Adrenal gland (tissue), 12 donors: Measurements from ENCODE around the gene PTPRQ. TPM values are rescaled to one million over a fixed set of nuclear protein-coding genes. Genes with fewer than 3 reads are reported as not detected.
"Not testable (repeated sequence)": the region's sequence is repeated elsewhere in the genome, so short reads cannot be mapped to it uniquely, and the experiment has no call there.

Experiments used
- DNase-seq, 7 donors: peaks; one replicate each; pipeline ENCODE4 v3.0.0-alpha.2; 2019 to 2020
- H3K27ac ChIP-seq, 5 donors: fragments of 200-600 bp; sonication (generic) in 4 of 5; 1 replicate in 3 of 5; 2 replicates in 2 of 5; pipeline versions ENCODE4 v1.5.1 to v1.8.0; 2016 to 2020; ENCODE audit warnings: mild to moderate bottlenecking in 1 of 5
- H3K27me3 ChIP-seq: fragments of 200-600 bp; 2 replicates; pipeline ENCODE4 v1.8.0; 2021
- H3K36me3 ChIP-seq, 2 donors: fragments of 200-600 bp; replicated peaks in 1 of 2; 1 replicate in 1 of 2; 2 replicates in 1 of 2; pipeline versions ENCODE4 v1.5.1 to v1.8.0; 2018 to 2022
- H3K4me1 ChIP-seq, 2 donors: fragments of 200-600 bp; replicated peaks in 1 of 2; 1 replicate in 1 of 2; 2 replicates in 1 of 2; pipeline versions ENCODE4 v1.5.1 to v1.8.0; 2018 to 2021
- H3K4me3 ChIP-seq, 4 donors: fragments of 200-600 bp; sonication (generic) in 3 of 4; one replicate each; pipeline ENCODE4 v1.5.1; 2016 to 2018
- H3K9me3 ChIP-seq, 3 donors: fragments of 200-600 bp; sonication (generic) in 1 of 3; replicated peaks in 1 of 3; 1 replicate in 2 of 3; 2 replicates in 1 of 3; pipeline versions ENCODE4 v1.5.1 to v1.8.0; 2016 to 2021
- CTCF ChIP-seq, 6 experiments: fragments of 450-650 bp in 4 of 6; fragments of 200-600 bp in 2 of 6; sonication (generic) in 1 of 6; IDR thresholded peaks; 1 replicate in 5 of 6; 2 replicates in 1 of 6; pipeline versions ENCODE4 v1.5.1 to v1.8.0; 2016 to 2021; ENCODE audit warnings: antibody characterized with exemption in 6 of 6, mild to moderate bottlenecking in 2 of 6, moderate library complexity in 1 of 6
- POLR2A ChIP-seq, 2 donors: fragments of 450-650 bp; IDR thresholded peaks; one replicate each; pipeline ENCODE4 v1.6.1; 2017; ENCODE audit warnings: antibody characterized with exemption in 2 of 2, mild to moderate bottlenecking in 2 of 2, moderate library complexity in 1 of 2
- WGBS, 4 donors: extraction: QIAGEN DNeasy Blood & Tissue Kit in 2 of 4; methylation state at CpG; one replicate each; pipeline versions ENCODE4 v1.1.5 to v1.1.7; 2013 to 2017; 5-methylcytosine and 5-hydroxymethylcytosine counted together
- intact Hi-C, 2 donors: fragments of 100-400 bp; cut with DNase I; formaldehyde crosslinking; loops; one replicate each; pipeline versions ENCODE4 v1.14.1 to v1.15.0; 2022 to 2023
- polyA plus RNA-seq, 3 donors: library from polyadenylated mRNA; stranded (reverse); fragments of 200-250 nt in 2 of 3; fragments of 350-450 nt in 1 of 3; fragmentation: Illumina TruSeq in 1 of 3; extraction: RNeasy Lipid Tissue Mini Kit (QIAGEN cat#74804) in 1 of 3; gene quantifications; one replicate each; pipeline ENCODE4 v1.2.3, GENCODE V29; 2013 to 2014
- total RNA-seq, 9 donors: library from RNA; depleted of rRNA in 4 of 9; stranded (reverse); fragments of >200 nt in 4 of 9; fragments of 120-200 nt in 1 of 9; fragmentation: NEBNext Ultra II Directional in 1 of 9; extraction: Animal tissue kit (Norgen Biotek cat#: 25700) in 1 of 9; gene quantifications; one replicate each; pipeline versions ENCODE4 v1.1.0 to v1.2.4, GENCODE V29; 2013 to 2023
- donor health status: healthy with polysubstance abuse.
- donor health status: Bipolar disorder and iron deficiency.
- donor health status: DM: yes; HTN: yes; CAD: no.
- donor health status: DM: no; HTN: no; CAD: no.
- donor health status: DM: no; HTN: no; CAD: no.
- donor health status: DM: yes; HTN: yes; CAD: no.

The PTPRQ gene
- total and polyA plus RNA-seq, 12 donors: under 0.01 to 0.27 (median 0.13) TPM; not detected in 2

DNA sequence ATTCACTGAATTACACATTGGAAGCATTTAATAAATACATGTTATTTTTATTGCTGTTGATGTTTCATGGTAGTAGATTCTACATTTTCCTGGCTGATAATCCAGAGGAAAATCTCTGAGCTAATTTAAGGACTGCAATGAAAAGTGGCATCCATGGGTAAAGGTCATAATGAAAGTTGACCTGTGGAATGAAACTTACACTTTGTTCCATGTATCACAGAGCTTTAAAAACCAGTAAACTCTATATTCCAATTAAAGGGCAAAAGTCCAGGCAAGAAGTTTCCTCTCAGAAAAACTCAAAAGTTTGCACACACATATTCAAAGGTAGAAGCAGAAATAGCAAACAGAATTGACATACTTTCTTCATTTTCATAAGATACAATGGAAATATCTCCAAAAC lies 218.6 kb downstream of the PTPRQ start:
- no peak for DNase-seq
- H3K4me3 ChIP-seq: no peak overlapping the region
- intact Hi-C loops: no loop called here
- TF ChIP-seq POLR2A (IDR thresholded peaks at IDR 0.05) (no peak), CTCF (IDR thresholded peaks at IDR 0.05) (no peak)
- no peaks in the 10 kb centered on the region for H3K9me3 ChIP-seq
- H3K27me3 ChIP-seq: no peaks in the 10 kb centered on the region
- H3K36me3 ChIP-seq: no peaks in the 10 kb centered on the region
- H3K27ac ChIP-seq: no peak overlapping the region
- H3K4me1 ChIP-seq: no peaks in the 10 kb centered on the region

- Histone ChIP-seq H3K27ac (no peak overlapping the region), H3K27me3 (no peaks in the 10 kb centered on the region), H3K36me3 (no peaks in the 10 kb centered on the region), H3K4me3 (no peak overlapping the region), H3K4me1 (no peaks in the 10 kb centered on the region), H3K9me3 (no peaks in the 10 kb centered on the region)
- no peak for TF ChIP-seq POLR2A (IDR thresholded peaks at IDR 0.05)
- intact Hi-C loops: no loop called here
- DNase-seq: no peak
- WGBS, 4 donors: 63 to 71% (median 66%) methylated on average over 5 of the region's 5 CpGs
Measured at GRCh38 chr12:80670214-80670613, 226.2 kb downstream of the PTPRQ start.

- H3K36me3 ChIP-seq, H3K27me3 ChIP-seq, DNase-seq, H3K9me3 ChIP-seq, intact Hi-C loops, H3K27ac ChIP-seq, H3K4me1 ChIP-seq, H3K4me3 ChIP-seq: not testable (repeated sequence)
- WGBS, 4 donors: 88 to 95% (median 91%) methylated on average over 13 of the region's 13 CpGs
Measured at GRCh38 chr12:80676042-80676636, 232.1 kb downstream of the PTPRQ start.

DNA sequence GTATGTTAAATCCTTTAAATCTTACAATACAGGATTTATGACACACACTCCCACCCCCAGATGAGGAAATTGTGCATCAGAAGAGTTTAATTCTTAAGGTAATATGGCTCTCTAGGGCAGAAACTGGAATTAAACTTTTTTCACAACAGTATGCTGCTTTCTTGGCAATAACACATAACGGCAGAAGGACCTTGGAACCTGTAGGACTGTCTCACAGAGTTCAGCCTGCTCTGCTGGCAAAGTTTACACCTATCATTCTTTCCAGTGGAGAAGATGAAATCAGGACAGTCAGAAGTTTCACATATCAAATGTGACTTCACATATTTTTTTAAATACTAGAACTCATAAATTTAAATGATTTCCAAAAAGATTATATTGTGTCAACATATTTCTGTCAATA lies 232.8 kb downstream of the PTPRQ start:
- 44 to 51% (median 44%) methylated on average over 1 of the region's 1 CpG for WGBS, 4 donors
- Histone ChIP-seq H3K9me3 (peaks cover 0 to 7% (median 0%) of the 10 kb centered on the region in 3 donors), H3K36me3 (no peaks in the 10 kb centered on the region), H3K27ac (no peak overlapping the region), H3K4me1 (no peaks in the 10 kb centered on the region), H3K27me3 (no peaks in the 10 kb centered on the region), H3K4me3 (no peak overlapping the region)
- no peak for DNase-seq
- no peak for TF ChIP-seq POLR2A (IDR thresholded peaks at IDR 0.05)
- no peak for TF ChIP-seq CTCF (IDR thresholded peaks at IDR 0.05)
- intact Hi-C loops: no loop called here

DNA sequence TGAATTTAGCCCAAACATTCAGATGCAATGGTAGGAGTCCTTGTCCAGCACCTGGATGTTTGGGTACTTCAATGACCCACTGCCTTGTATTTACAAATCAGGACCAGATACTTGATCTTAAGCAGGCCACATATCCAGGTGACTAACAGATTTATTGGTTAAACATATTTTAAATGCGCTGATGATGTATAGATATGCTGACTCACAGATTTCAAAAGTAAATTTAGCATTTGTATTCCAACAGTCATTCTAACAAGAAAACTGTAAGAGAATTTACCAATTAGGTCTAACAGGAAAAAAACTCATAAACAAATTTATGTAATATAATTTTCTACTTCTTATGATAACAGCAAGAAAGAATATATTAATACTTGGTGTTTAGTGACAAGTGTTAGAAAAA lies 234.0 kb downstream of the PTPRQ start:
- no peaks in the 10 kb centered on the region for H3K36me3 ChIP-seq
- 82 to 92% (median 89%) methylated on average over 1 of the region's 1 CpG for WGBS, 4 donors
- H3K27me3 ChIP-seq: no peaks in the 10 kb centered on the region
- no peak overlapping the region for H3K27ac ChIP-seq
- intact Hi-C loops: no loop called here
- peaks cover 0 to 9% (median 0%) of the 10 kb centered on the region in 3 donors for H3K9me3 ChIP-seq
- H3K4me1 ChIP-seq: no peaks in the 10 kb centered on the region
- DNase-seq: no peak
- no peak for TF ChIP-seq CTCF (IDR thresholded peaks at IDR 0.05)
- no peak for TF ChIP-seq POLR2A (IDR thresholded peaks at IDR 0.05)
- no peak overlapping the region for H3K4me3 ChIP-seq
